K562 (cell line): ENCODE measurements around the gene TM4SF20. TPM values are rescaled to one million over a fixed set of nuclear protein-coding genes. Genes with fewer than 3 reads are reported as not detected.

ENCODE experiments used
- FOXJ3 ChIP-seq: sonication (generic); formaldehyde crosslinking; IDR thresholded peaks from 2 replicates; pipeline ENCODE4 v1.4.0; 2020; ENCODE audit warnings: mild to moderate bottlenecking, missing genetic modification reagents
- FOXM1 ChIP-seq, 2 experiments: fragments of 450-650 bp in 1 of 2; sonication (generic) in 1 of 2; formaldehyde crosslinking in 1 of 2; IDR thresholded peaks; 2 replicates each; pipeline versions ENCODE4 v1.6.1 to v1.9.0; 2017 to 2022; ENCODE audit warnings: low read depth in 2 of 2, mild to moderate bottlenecking in 2 of 2, missing genetic modification reagents in 1 of 2, moderate library complexity in 1 of 2
- KLF6 ChIP-seq: fragments of 250-450 bp; sonication (Bioruptor Pico); IDR thresholded peaks from 2 replicates; pipeline ENCODE4 v1.4.0; 2020; ENCODE audit warnings: mild to moderate bottlenecking, moderate library complexity, borderline replicate concordance
- MGA ChIP-seq: fragments of 450-650 bp; IDR thresholded peaks from 2 replicates; pipeline ENCODE4 v1.6.1; 2016; ENCODE audit warnings: mild to moderate bottlenecking, moderate library complexity
- MYC ChIP-seq, 2 experiments: fragments of 250-450 bp in 1 of 2; sonication (Bioruptor Pico) in 1 of 2; IDR thresholded peaks; 2 replicates each; pipeline versions ENCODE4 v1.5.1 to v1.6.1; 2012 to 2021; ENCODE audit warnings: low read depth in 2 of 2, borderline replicate concordance in 1 of 2, improper control_type of control experiment in 1 of 2, low read length in 1 of 2, mild to moderate bottlenecking in 1 of 2, moderate library complexity in 1 of 2
- NFIC ChIP-seq: fragments of 450-650 bp; IDR thresholded peaks from 2 replicates; pipeline ENCODE4 v1.6.1; 2017; ENCODE audit warnings: mild to moderate bottlenecking, inconsistent platforms
- NR2C1 ChIP-seq, 2 experiments: fragments of 450-650 bp; IDR thresholded peaks; 2 replicates each; pipeline ENCODE4 v1.6.1; 2017; ENCODE audit warnings: mild to moderate bottlenecking in 2 of 2, antibody characterized with exemption in 1 of 2, inconsistent platforms in 1 of 2, missing compliant biosample characterization in 1 of 2, missing genetic modification characterization in 1 of 2
- NR4A1 ChIP-seq, 2 experiments: fragments of 250-450 bp in 1 of 2; fragments of 450-650 bp in 1 of 2; sonication (Bioruptor Pico) in 1 of 2; IDR thresholded peaks; 2 replicates each; pipeline versions ENCODE4 v1.4.0 to v1.6.1; 2016 to 2020; ENCODE audit warnings: mild to moderate bottlenecking in 2 of 2, missing compliant biosample characterization in 1 of 2, missing genetic modification characterization in 1 of 2, moderate library complexity in 1 of 2
- PURB ChIP-seq: sonication (generic); formaldehyde crosslinking; IDR thresholded peaks from 2 replicates; pipeline ENCODE4 v1.9.0; 2021; ENCODE audit warnings: low read depth, mild to moderate bottlenecking, missing genetic modification reagents
- SMARCA4 ChIP-seq: fragments of 450-650 bp; IDR thresholded peaks from 2 replicates; pipeline ENCODE4 v1.6.1; 2016
- SOX6 ChIP-seq: fragments of 450-650 bp; IDR thresholded peaks from 2 replicates; pipeline ENCODE4 v1.6.1; 2014; ENCODE audit warnings: mild to moderate bottlenecking
- ZEB2 ChIP-seq: fragments of 450-650 bp; IDR thresholded peaks from 2 replicates; pipeline ENCODE4 v1.6.1; 2016
- ZNF398 ChIP-seq: fragments of 250-450 bp; sonication (Bioruptor Pico); IDR thresholded peaks from 2 replicates; pipeline ENCODE4 v1.8.0; 2021; ENCODE audit warnings: moderate library complexity, mild to moderate bottlenecking, inconsistent platforms
- polyA plus RNA-seq, 8 experiments: library from polyadenylated mRNA; depleted of rRNA in 4 of 8; stranded (reverse) in 5 of 8; unstranded in 3 of 8; fragments of >200 nt; fragmentation: Nextera tagmentation in 2 of 8; fragmentation: Illumina TruSeq in 1 of 8; extraction: Ambion mirVana in 2 of 8; extraction: Trizol in 1 of 8; gene quantifications; 2 replicates each; pipeline versions ENCODE4 v1.2.1 to v1.2.3, GENCODE V29; 2011 to 2014; ENCODE audit warnings: inconsistent platforms in 1 of 8, missing spikeins in 1 of 8
- total RNA-seq, 7 experiments: library from RNA; depleted of rRNA in 6 of 7; stranded (reverse); fragments of >200 nt in 6 of 7; fragmentation: Illumina TruSeq in 2 of 7; extraction: Trizol in 2 of 7; gene quantifications; 2 replicates each; pipeline versions ENCODE4 v1.2.1 to v1.2.3, GENCODE V29; 2011 to 2021; ENCODE audit warnings: low replicate concordance in 1 of 7

The TM4SF20 gene
- total and polyA plus RNA-seq, 9 of the 15 experiments (the other 6 are each of a cell fraction or from before 2014, with no cell fraction given), result not detected

GRCh38 chr2:227320305-227321094 lies 58.6 kb downstream of the TM4SF20 start (continued):
- TF ChIP-seq ZNF398 (CRISPR knock-in tag) (no peak), NFIC (no peak), MYC (IDR thresholded peaks at IDR 0.05; ENCODE audit: low read depth, low read length) (0 out of 2 replicates have a peak, but pooled peaks have one; percentile 34), MYC (CRISPR knock-in tag; IDR thresholded peaks at IDR 0.05; ENCODE audit: borderline replicate concordance, low read depth) (no peak), ZEB2 (no peak), NR2C1 (IDR thresholded peaks at IDR 0.05) (no peak), NR2C1 (tag; IDR thresholded peaks at IDR 0.05) (no peak), NR4A1 (CRISPR knock-in tag; IDR thresholded peaks at IDR 0.05) (no peak), NR4A1 (tag; IDR thresholded peaks at IDR 0.05) (no peak), MGA (peak; percentile 55), SOX6 (peak; percentile 46; the same call in 1 of the 2 replicates), FOXM1 (IDR thresholded peaks at IDR 0.05; ENCODE audit: low read depth) (0 out of 2 replicates have a peak, but pooled peaks have one; percentile 45), FOXM1 (CRISPR knock-in tag; IDR thresholded peaks at IDR 0.05; ENCODE audit: low read depth) (no peak), KLF6 (no peak), FOXJ3 (CRISPR knock-in tag) (no peak), SMARCA4 (0 out of 2 replicates have a peak, but pooled peaks have one; percentile 23), PURB (CRISPR knock-in tag) (no peak)
